Measurements from ENCODE around the gene TBC1D9. TPM values are rescaled to one million over a fixed set of nuclear protein-coding genes. Genes with fewer than 3 reads are reported as not detected.

TBC1D9 gene
- total and polyA plus RNA-seq, 2 of the 13 experiments (the other 11 are each of a cell fraction or from before 2014, with no cell fraction given): 11.9 to 12.2 TPM

DNA sequence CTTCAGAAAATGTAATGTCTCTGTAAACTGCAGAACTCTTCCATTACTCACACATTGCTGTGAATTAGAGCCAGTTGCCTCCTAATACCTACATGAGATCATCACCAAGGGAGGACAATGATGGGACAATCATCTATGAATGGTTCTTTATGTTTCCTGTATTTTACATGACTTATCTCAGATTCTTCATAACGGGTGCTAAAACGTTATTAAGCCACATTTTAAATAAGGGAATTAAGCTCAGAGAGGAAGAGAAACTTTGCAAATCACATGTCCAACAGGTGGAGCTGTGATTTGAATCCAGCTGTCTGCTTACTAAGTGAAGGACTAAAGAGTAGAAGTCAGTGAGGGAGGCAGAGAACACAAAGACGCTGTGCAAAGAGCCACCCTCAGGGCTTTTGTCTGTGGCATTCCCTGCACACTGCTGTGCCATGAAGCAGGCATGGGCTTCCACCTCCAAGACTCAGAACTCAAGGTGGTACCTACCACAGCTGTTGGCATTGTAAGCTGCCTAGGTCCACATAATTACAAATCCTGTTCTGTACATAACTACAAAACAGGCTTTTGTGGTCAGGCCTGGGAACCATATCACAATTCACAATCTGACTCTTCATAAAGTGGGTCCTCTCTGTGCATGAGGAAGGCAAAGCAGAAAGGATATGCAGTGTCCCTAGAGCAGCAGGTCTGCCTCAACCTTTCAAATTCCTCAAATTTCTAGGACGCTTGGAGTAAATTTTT, 12.8 kb downstream of the TBC1D9 start:
- peak; percentile 85 for ATAC-seq
- Histone ChIP-seq H3K27ac (ENCODE audit: extremely low read length, insufficient read depth, low read length) (peak overlapping the region; percentile 52), H4K20me1 (ENCODE audit: insufficient read depth, low read length) (no peaks in the 10 kb centered on the region; the same call in 1 of the 2 replicates), H3K9ac (ENCODE audit: insufficient read depth, low read depth, low read length) (peak overlapping the region; percentile 47), H3K36me3 (replicated peaks in 1 of 2; ENCODE audit: control insufficient read depth in 1 of 2, insufficient read depth in 2 of 2, low read length in 2 of 2) (no peaks in the 10 kb centered on the region), H2AFZ (ENCODE audit: low read length) (no peak overlapping the region), H3K27me3 (ENCODE audit: control insufficient read depth in 1 of 2, insufficient read depth in 2 of 2, low read length in 2 of 2) (no peaks in the 10 kb centered on the region), H3K4me1 (ENCODE audit: insufficient read depth, low read length) (peaks cover 68% of the 10 kb centered on the region), H3K79me2 (ENCODE audit: insufficient read depth, low read length) (peaks cover 90% of the 10 kb centered on the region), H3K4me2 (ENCODE audit: low read depth, low read length) (peak overlapping the region; percentile 51), H3K9me3 (ENCODE audit: low read length) (peaks cover 2% of the 10 kb centered on the region; the same call in 1 of the 2 replicates), H3K4me3 (replicated peaks in 1 of 3; ENCODE audit: insufficient read depth in 1 of 3, low read depth in 2 of 3, low read length in 3 of 3) (no peak overlapping the region)
- intact Hi-C loops (cut with micrococcal nuclease; ENCODE audit: unreplicated experiment): loop anchor here (1.0 to 5.0 kb wide), 3 partner anchors 15 to 107 kb away; no protein-coding TSS in a partner anchor
- peak; percentile 86 for FAIRE-seq
- BruUV-seq (replicated peaks): no TSS peak
- 29% methylated on average over 4 of the region's 4 CpGs for WGBS (ENCODE audit: low lambda C conversion rate)
- ChIA-PET POLR2A (interaction anchor here (1.2 kb wide), 1 partner anchor 13 kb away, joined by 10 read pairs; the partner anchor contains the start of gene TBC1D9), CTCF (ENCODE audit: low intra/inter-chr PET ratio, low total read pairs) (interaction anchor here (0.5 to 1.4 kb wide), 2 partner anchors 9 to 108 kb away, joined by 4 to 7 read pairs; no protein-coding TSS in a partner anchor)
- peak; percentile 51 for DNase-seq (ENCODE audit: low spot score)
- in situ Hi-C loops (cut with HindIII; ENCODE audit: extremely low pct_ligation_motif_present, low pct_unique_long_range_greater_than_20kb): no loop called here
- TF ChIP-seq, protein P1, sequence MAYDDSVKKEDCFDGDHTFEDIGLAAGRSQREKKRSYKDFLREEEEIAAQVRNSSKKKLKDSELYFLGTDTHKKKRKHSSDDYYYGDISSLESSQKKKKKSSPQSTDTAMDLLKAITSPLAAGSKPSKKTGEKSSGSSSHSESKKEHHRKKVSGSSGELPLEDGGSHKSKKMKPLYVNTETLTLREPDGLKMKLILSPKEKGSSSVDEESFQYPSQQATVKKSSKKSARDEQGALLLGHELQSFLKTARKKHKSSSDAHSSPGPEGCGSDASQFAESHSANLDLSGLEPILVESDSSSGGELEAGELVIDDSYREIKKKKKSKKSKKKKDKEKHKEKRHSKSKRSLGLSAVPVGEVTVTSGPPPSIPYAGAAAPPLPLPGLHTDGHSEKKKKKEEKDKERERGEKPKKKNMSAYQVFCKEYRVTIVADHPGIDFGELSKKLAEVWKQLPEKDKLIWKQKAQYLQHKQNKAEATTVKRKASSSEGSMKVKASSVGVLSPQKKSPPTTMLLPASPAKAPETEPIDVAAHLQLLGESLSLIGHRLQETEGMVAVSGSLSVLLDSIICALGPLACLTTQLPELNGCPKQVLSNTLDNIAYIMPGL (CRISPR knock-in tag; IDR thresholded peaks at IDR 0.05; ENCODE audit: borderline replicate concordance in 1 of 2, low read depth in 1 of 2): 0 out of 4 replicates have a peak, but pooled peaks of 1 of the 2 experiments have one; percentile 27
- TF ChIP-seq ZNF792 (CRISPR knock-in tag; IDR thresholded peaks at IDR 0.05): peak; percentile 28; the same call in 1 of the 2 replicates
- peak; percentile 57 for TF ChIP-seq CTCF (CRISPR knock-in tag; IDR thresholded peaks at IDR 0.05)
- TF ChIP-seq SSRP1 (CRISPR knock-in tag; IDR thresholded peaks at IDR 0.05): 0 out of 2 replicates have a peak, but pooled peaks have one; percentile 79
- 0 out of 2 replicates have a peak, but pooled peaks have one; percentile 18 for TF ChIP-seq TBX2 (CRISPR knock-in tag; IDR thresholded peaks at IDR 0.05; ENCODE audit: borderline replicate concordance)
- 0 out of 2 replicates have a peak, but pooled peaks have one; percentile 15 for TF ChIP-seq HOXA3 (CRISPR knock-in tag; IDR thresholded peaks at IDR 0.05)
- TF ChIP-seq FOSL2 (CRISPR knock-in tag; IDR thresholded peaks at IDR 0.05): no peak
- no peak for TF ChIP-seq ZFAT (CRISPR knock-in tag; conservative IDR thresholded peaks at IDR 0.05)
- TF ChIP-seq STAG1 (CRISPR knock-in tag; IDR thresholded peaks at IDR 0.05): peak; percentile 37
- TF ChIP-seq HDAC1 (CRISPR knock-in tag; IDR thresholded peaks at IDR 0.05): 0 out of 2 replicates have a peak, but pooled peaks have one; percentile 25
- TF ChIP-seq RXRB (CRISPR knock-in tag; IDR thresholded peaks at IDR 0.05; ENCODE audit: borderline replicate concordance): 0 out of 2 replicates have a peak, but pooled peaks have one; percentile 13
- TF ChIP-seq ZNF292 (CRISPR knock-in tag; IDR thresholded peaks at IDR 0.05; ENCODE audit: borderline replicate concordance, low read depth): peak; percentile 47; the same call in 1 of the 2 replicates
- TF ChIP-seq MIXL1 (CRISPR knock-in tag; IDR thresholded peaks at IDR 0.05): 0 out of 2 replicates have a peak, but pooled peaks have one; percentile 31
- TF ChIP-seq, protein P2, sequence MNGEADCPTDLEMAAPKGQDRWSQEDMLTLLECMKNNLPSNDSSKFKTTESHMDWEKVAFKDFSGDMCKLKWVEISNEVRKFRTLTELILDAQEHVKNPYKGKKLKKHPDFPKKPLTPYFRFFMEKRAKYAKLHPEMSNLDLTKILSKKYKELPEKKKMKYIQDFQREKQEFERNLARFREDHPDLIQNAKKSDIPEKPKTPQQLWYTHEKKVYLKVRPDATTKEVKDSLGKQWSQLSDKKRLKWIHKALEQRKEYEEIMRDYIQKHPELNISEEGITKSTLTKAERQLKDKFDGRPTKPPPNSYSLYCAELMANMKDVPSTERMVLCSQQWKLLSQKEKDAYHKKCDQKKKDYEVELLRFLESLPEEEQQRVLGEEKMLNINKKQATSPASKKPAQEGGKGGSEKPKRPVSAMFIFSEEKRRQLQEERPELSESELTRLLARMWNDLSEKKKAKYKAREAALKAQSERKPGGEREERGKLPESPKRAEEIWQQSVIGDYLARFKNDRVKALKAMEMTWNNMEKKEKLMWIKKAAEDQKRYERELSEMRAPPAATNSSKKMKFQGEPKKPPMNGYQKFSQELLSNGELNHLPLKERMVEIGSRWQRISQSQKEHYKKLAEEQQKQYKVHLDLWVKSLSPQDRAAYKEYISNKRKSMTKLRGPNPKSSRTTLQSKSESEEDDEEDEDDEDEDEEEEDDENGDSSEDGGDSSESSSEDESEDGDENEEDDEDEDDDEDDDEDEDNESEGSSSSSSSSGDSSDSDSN (CRISPR knock-in tag; IDR thresholded peaks at IDR 0.05): no peak
- 0 out of 2 replicates have a peak, but pooled peaks have one; percentile 28 for TF ChIP-seq SALL1 (CRISPR knock-in tag; IDR thresholded peaks at IDR 0.05)
- TF ChIP-seq FOXA1 (IDR thresholded peaks at IDR 0.05): no peak
- peak; percentile 30; the same call in 1 of the 2 replicates for TF ChIP-seq FOXA1 (CRISPR knock-in tag; IDR thresholded peaks at IDR 0.05)
- TF ChIP-seq ZNF460 (CRISPR knock-in tag; IDR thresholded peaks at IDR 0.05; ENCODE audit: borderline replicate concordance): no peak

All from HepG2 (cell line).